NCI-H2107 treated with DMSO at 0.1 percent for 48 hours (cell line): ENCODE measurements around the gene PRPSAP2.
"Not testable (repeated sequence)": the region's sequence is repeated elsewhere in the genome, so short reads cannot be mapped to it uniquely, and the experiment has no call there.

Experiments used
- DNase-seq: peaks from one replicate; lab custom pipeline; 2025; ENCODE audit not compliant: unreplicated experiment; lab: John Stamatoyannopoulos, UW

PRPSAP2 gene

GRCh38 chr17:18938692-18939023, 80.7 kb downstream of the PRPSAP2 start:
- DNase-seq: no peak

GRCh38 chr17:18944646-18945045, 86.7 kb downstream of the PRPSAP2 start:
- DNase-seq: no peak

GRCh38 chr17:18946536-18946935, 88.6 kb downstream of the PRPSAP2 start:
- DNase-seq: no peak

GRCh38 chr17:18947866-18948265, 89.9 kb downstream of the PRPSAP2 start:
- no peak for DNase-seq

- DNase-seq: no peak
These were observed 90.6 kb downstream of the PRPSAP2 start for GRCh38 chr17:18948476-18949006.

GRCh38 chr17:18949566-18949965, 91.6 kb downstream of the PRPSAP2 start:
- no peak for DNase-seq

GRCh38 chr17:18950346-18950745, 92.4 kb downstream of the PRPSAP2 start:
- DNase-seq: no peak

- no peak for DNase-seq
These were observed 93.3 kb downstream of the PRPSAP2 start for GRCh38 chr17:18950944-18951905.

- DNase-seq: no peak
These were observed 94.3 kb downstream of the PRPSAP2 start, which contains the start of gene SLC5A10 for GRCh38 chr17:18951941-18952842. Gene SLC5A10 (plus strand): TSS chr17:18952165. CDS start chr17:18952206, 41 bp downstream.

- no peak for DNase-seq
These were observed 95.3 kb downstream of the PRPSAP2 start for GRCh38 chr17:18953231-18953728.

GRCh38 chr17:18954321-18954720, 96.4 kb downstream of the PRPSAP2 start:
- DNase-seq: no peak

- no peak for DNase-seq
These were observed 97.1 kb downstream of the PRPSAP2 start for GRCh38 chr17:18955009-18955408.

- not testable (repeated sequence) for DNase-seq
These were observed 98.1 kb downstream of the PRPSAP2 start for GRCh38 chr17:18956021-18956420.

- DNase-seq: no peak
These were observed 98.7 kb downstream of the PRPSAP2 start for GRCh38 chr17:18956581-18956980.

GRCh38 chr17:18957831-18958230, 99.9 kb downstream of the PRPSAP2 start:
- DNase-seq: no peak

GRCh38 chr17:18958611-18959010, 100.7 kb downstream of the PRPSAP2 start:
- DNase-seq: no peak

GRCh38 chr17:18959071-18959844, 101.3 kb downstream of the PRPSAP2 start:
- no peak for DNase-seq

GRCh38 chr17:18959845-18960240, 101.9 kb downstream of the PRPSAP2 start:
- DNase-seq: no peak

- DNase-seq: no peak
These were observed 102.3 kb downstream of the PRPSAP2 start for GRCh38 chr17:18960241-18960665.

GRCh38 chr17:18960803-18961511, 103.0 kb downstream of the PRPSAP2 start:
- DNase-seq: no peak
